Activated naive CD4-positive, alpha-beta T cell treated with anti-CD3 and anti-CD28 coated beads for 36 hours (primary cell): ENCODE measurements around the gene CIAO2B. TPM values are rescaled to one million over a fixed set of nuclear protein-coding genes. Genes with fewer than 3 reads are reported as not detected.

Experiments
- CTCF ChIA-PET: fragments of 350-600 bp; sonication (Branson Sonifier 250); formaldehyde crosslinking; loops from one replicate; lab custom pipeline; 2021; ENCODE audit warnings: antibody characterized with exemption; lab: Charles Lee
- DNase-seq: peaks from one replicate; pipeline ENCODE4 v3.0.0-alpha.2; 2020
- H3K27ac Mint-ChIP-seq: one replicate; pipeline ENCODE4 v1.8.0; 2021; ENCODE audit warnings: mild to moderate bottlenecking, mixed read lengths
- H3K27me3 Mint-ChIP-seq: one replicate; pipeline ENCODE4 v1.8.0; 2021; ENCODE audit warnings: low read depth, mixed read lengths
- H3K36me3 Mint-ChIP-seq: one replicate; pipeline ENCODE4 v1.8.0; 2021; ENCODE audit warnings: low read depth, mixed read lengths
- H3K4me1 Mint-ChIP-seq: one replicate; pipeline ENCODE4 v1.8.0; 2021; ENCODE audit warnings: low read depth, mixed read lengths
- H3K4me3 Mint-ChIP-seq: one replicate; pipeline ENCODE4 v1.8.0; 2021; ENCODE audit warnings: mild to moderate bottlenecking, moderate library complexity, mixed read lengths
- H3K9me3 Mint-ChIP-seq: one replicate; pipeline ENCODE4 v1.8.0; 2021; ENCODE audit warnings: mixed read lengths
- intact Hi-C: fragments of 100-400 bp; cut with micrococcal nuclease; formaldehyde crosslinking; loops from one replicate; pipeline ENCODE4 v1.15.1; 2023
- total RNA-seq, 2 experiments: library from RNA; stranded (reverse); gene quantifications; one replicate each; pipeline ENCODE4 v1.2.3, GENCODE V29; 2021

Gene CIAO2B
- total RNA-seq, 2 experiments from 2014 or later: 169 to 173 TPM

DNA sequence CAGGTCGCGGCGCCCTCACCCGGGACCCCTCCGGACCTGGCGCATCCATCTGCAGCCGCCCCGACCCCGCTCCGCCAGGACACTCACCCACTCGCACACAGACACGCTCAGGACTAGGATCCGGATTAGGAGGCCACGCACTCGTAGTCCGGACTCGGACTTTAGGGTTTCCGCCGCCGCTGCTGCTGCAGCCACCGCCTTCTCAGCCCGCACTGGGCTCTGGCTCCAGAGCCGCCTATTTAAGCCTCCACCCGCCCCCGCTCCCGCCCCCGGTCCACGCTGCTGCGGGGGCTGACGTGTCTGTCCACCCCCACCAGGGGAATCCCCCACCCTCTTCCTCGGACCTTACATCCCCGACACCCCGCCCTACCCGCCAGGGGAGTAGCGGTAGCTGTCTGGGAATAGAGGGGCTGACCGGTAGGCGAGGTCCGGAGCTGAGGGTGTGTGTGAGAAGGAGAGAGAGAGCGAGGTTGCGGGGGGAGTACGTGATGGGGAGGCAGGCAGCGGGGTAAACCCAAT lies 8.8 kb downstream of the CIAO2B start, which contains the start of gene RRAD:
TSS of gene RRAD (minus strand) at position 214 of the 519 bp plus-strand sequence. CDS start 356 bp downstream, outside the sequence.
- CTCF ChIA-PET: interaction anchor here (1.0 to 4.0 kb wide), 4 partner anchors 29 to 52 kb away, joined by 3 to 44 read pairs (median 4); no protein-coding TSS in a partner anchor
- Mint-ChIP-seq H3K4me1 (peaks cover 10% of the 10 kb centered on the region), H3K9me3 (no peaks in the 10 kb centered on the region), H3K4me3 (peak within 1 kb of the TSS; percentile 66), H3K27ac (no peak within 1 kb of the TSS), H3K27me3 (peaks cover 24% of the 10 kb centered on the region), H3K36me3 (no peaks in the 10 kb centered on the region)
- no peak for DNase-seq
- intact Hi-C loops: loop anchor here (2.0 to 5.0 kb wide), 2 partner anchors 95 to 518 kb away; partner anchors contain the start of gene NAE1

GRCh38 chr16:66924527-66925321 lies 9.5 kb downstream of the CIAO2B start:
- H3K36me3 Mint-ChIP-seq: no peaks in the 10 kb centered on the region
- intact Hi-C loops: loop anchor here (2.0 to 5.0 kb wide), 2 partner anchors 94 to 517 kb away; partner anchors contain the start of gene NAE1
- DNase-seq: peak; percentile 42
- H3K27ac Mint-ChIP-seq: no peak overlapping the region
- H3K4me3 Mint-ChIP-seq: peak overlapping the region; percentile 66
- H3K4me1 Mint-ChIP-seq: peaks cover 10% of the 10 kb centered on the region
- CTCF ChIA-PET: interaction anchor here (0.6 to 1.6 kb wide), 3 partner anchors 8 to 29 kb away, joined by 3 to 7 read pairs (median 3); no protein-coding TSS in a partner anchor
- H3K27me3 Mint-ChIP-seq: peaks cover 24% of the 10 kb centered on the region
- H3K9me3 Mint-ChIP-seq: no peaks in the 10 kb centered on the region

GRCh38 chr16:66923866-66924265 lies 10.3 kb downstream of the CIAO2B start:
- Mint-ChIP-seq H3K27ac (no peak overlapping the region), H3K27me3 (peaks cover 24% of the 10 kb centered on the region), H3K4me1 (peaks cover 10% of the 10 kb centered on the region), H3K9me3 (no peaks in the 10 kb centered on the region), H3K36me3 (no peaks in the 10 kb centered on the region), H3K4me3 (no peak overlapping the region)
- DNase-seq: no peak
- CTCF ChIA-PET: interaction anchor here (1.6 kb wide), 1 partner anchor 9 kb away, joined by 7 read pairs; no protein-coding TSS in a partner anchor
- intact Hi-C loops: loop anchor here (2.0 kb wide), 1 partner anchor 93 kb away; the partner anchor contains the start of gene NAE1

- peaks cover 24% of the 10 kb centered on the region for H3K27me3 Mint-ChIP-seq
- H3K27ac Mint-ChIP-seq: no peak overlapping the region
- H3K9me3 Mint-ChIP-seq: no peaks in the 10 kb centered on the region
- CTCF ChIA-PET: interaction anchor here (1.6 kb wide), 1 partner anchor 10 kb away, joined by 7 read pairs; no protein-coding TSS in a partner anchor
- intact Hi-C loops: no loop called here
- no peak overlapping the region for H3K4me3 Mint-ChIP-seq
- no peak for DNase-seq
- peaks cover 8% of the 10 kb centered on the region for H3K4me1 Mint-ChIP-seq
- no peaks in the 10 kb centered on the region for H3K36me3 Mint-ChIP-seq
These were observed 10.9 kb downstream of the CIAO2B start for GRCh38 chr16:66923247-66923731.

DNA sequence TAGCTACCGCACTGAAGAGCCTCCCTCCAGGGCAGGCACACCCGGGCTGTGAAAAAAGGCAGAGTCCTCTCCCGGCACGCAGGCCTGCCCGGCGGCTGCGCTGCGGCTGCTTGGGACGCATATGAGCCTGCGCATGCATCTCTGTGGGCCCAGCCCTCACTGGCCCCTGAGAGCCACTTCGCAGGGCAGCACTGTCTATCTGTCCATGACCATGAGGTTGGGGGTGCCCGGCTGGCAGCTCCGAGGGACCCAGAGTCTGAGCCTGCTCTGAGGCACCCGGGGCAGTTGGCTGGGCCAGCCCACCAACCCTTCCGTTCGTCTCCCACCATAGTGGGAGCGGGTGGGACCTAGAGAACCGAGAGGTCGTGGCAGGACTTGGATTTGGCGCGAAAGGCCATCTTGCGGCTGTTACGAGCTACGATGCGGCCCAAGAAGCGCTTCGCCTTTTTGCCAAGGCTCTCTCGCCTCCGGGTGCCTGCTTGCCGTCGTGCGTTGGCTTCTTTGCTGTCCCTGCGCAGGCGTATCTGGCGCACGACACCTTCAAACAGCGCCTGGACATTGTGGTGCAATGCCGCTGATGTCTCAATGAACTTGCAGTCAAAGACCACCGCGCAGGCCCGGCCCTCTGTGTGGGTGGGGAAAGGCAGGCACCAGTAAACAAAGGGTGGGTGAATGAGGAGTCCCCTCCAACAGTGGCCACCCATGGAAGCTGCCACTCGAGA lies 12.3 kb downstream of the CIAO2B start:
- H3K4me1 Mint-ChIP-seq: peaks cover 7% of the 10 kb centered on the region
- no peak overlapping the region for H3K27ac Mint-ChIP-seq
- CTCF ChIA-PET: interaction anchor here (0.6 to 1.7 kb wide), 5 partner anchors 10 to 92 kb away, joined by 3 to 7 read pairs (median 3); no protein-coding TSS in a partner anchor
- no peaks in the 10 kb centered on the region for H3K36me3 Mint-ChIP-seq
- DNase-seq: no peak
- no peaks in the 10 kb centered on the region for H3K9me3 Mint-ChIP-seq
- no peak overlapping the region for H3K4me3 Mint-ChIP-seq
- H3K27me3 Mint-ChIP-seq: peaks cover 24% of the 10 kb centered on the region
- intact Hi-C loops: no loop called here

GRCh38 chr16:66920924-66921680 lies 13.1 kb downstream of the CIAO2B start:
- Mint-ChIP-seq H3K27ac (no peak overlapping the region), H3K9me3 (no peaks in the 10 kb centered on the region), H3K4me3 (no peak overlapping the region), H3K36me3 (no peaks in the 10 kb centered on the region), H3K4me1 (peaks cover 7% of the 10 kb centered on the region), H3K27me3 (peaks cover 24% of the 10 kb centered on the region)
- CTCF ChIA-PET: interaction anchor here (0.6 to 1.7 kb wide), 4 partner anchors 9 to 91 kb away, joined by 3 to 6 read pairs (median 3); no protein-coding TSS in a partner anchor
- DNase-seq: no peak
- intact Hi-C loops: no loop called here

DNA sequence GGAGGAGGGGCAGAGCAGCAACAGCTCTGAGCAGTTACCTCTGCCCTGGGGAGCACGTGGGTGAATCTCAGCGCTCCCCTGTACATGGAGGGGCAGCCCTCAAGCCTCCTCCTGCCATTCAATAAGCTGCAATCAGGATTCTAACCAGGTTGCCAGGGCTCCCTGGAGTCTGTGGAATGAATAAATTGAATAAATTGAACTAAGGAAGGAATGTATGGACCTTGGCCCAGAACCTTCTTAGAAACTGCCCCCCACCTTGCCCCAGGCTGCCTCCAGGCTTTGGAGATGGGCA lies 14.0 kb downstream of the CIAO2B start:
- no peak for DNase-seq
- H3K9me3 Mint-ChIP-seq: no peaks in the 10 kb centered on the region
- no peak overlapping the region for H3K27ac Mint-ChIP-seq
- H3K27me3 Mint-ChIP-seq: peaks cover 16% of the 10 kb centered on the region
- no peak overlapping the region for H3K4me3 Mint-ChIP-seq
- CTCF ChIA-PET: no interaction called here
- H3K4me1 Mint-ChIP-seq: peaks cover under 1% of the 10 kb centered on the region
- intact Hi-C loops: no loop called here
- H3K36me3 Mint-ChIP-seq: no peaks in the 10 kb centered on the region

DNA sequence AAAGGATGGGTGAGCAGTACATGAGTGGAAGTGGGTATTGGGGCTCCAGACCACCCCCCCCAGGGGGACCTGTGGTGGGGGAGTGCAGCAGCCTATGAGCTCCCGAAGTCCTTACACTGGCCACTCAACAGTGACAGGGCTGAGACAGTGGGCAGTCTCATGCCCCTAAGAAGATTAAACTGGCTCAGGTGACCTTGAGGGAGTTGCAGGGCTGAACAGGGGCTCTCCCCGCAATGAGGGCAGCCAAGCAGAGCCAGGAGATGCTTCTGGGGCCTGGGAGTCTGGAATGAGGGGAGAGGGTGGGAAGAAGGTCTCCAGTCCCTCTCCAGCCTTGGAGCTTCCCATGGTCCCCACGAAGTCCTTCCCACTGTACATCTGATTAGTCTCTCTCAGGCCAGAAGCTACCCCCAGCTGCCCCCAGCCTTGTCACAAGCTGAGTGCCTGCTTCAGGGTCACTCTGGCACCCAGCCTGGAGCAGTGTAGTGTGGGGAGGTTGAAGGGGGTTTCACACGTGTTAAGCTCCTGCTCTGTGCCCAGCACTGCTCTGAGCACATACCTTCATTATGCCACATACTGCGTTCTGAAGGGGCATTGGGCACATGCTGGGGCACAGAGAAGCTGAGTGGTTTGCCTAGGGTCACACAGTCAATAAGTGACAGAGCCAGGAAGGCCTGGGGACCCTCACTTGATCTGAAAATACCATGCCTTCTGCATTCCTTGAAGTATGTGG lies 14.5 kb downstream of the CIAO2B start:
- DNase-seq: no peak
- no peaks in the 10 kb centered on the region for H3K4me1 Mint-ChIP-seq
- H3K4me3 Mint-ChIP-seq: no peak overlapping the region
- no peaks in the 10 kb centered on the region for H3K9me3 Mint-ChIP-seq
- no peaks in the 10 kb centered on the region for H3K36me3 Mint-ChIP-seq
- H3K27me3 Mint-ChIP-seq: peaks cover 15% of the 10 kb centered on the region
- CTCF ChIA-PET: no interaction called here
- intact Hi-C loops: no loop called here
- no peak overlapping the region for H3K27ac Mint-ChIP-seq

DNA sequence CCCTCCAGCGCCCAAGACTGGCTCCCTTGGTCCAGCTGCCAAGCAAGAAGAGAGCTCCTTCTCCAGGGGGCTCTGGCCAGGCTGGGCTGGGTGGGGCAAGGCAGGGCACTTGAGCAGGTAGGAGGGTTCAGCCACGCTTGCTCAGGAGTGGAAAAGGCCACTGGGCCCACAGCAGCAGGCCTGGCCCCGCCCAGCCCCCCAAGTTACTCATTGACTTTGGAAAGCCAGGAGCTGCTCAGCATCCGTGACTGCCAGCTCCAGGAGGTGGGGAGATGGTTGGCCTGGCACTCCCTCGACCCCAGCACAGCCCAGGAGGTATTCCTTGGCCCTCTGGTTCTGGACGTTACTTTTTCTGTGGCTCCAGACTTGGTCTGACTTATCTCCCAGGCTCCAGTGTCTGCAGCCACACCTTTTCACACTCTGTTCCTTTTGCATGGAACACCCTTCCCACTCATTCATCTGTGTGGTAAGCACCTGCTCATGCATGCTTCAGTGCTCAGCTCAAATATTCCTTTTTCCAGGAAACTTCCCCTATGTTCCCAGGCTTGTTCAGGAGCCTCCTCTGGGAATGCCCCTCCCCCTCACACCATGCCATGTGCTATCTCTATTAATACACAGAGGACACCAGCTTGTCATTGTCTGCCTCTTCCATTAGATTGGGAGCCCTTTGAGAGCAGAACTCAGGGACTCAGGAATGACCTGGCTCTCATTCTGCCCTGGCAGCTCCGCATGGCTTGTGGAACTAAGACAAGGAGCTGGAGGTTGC lies 15.2 kb downstream of the CIAO2B start, which contains the start of gene CDH16:
TSS of gene CDH16 (minus strand) at position 83 of the 766 bp plus-strand sequence. CDS start 820 bp downstream, outside the sequence.
- Mint-ChIP-seq H3K36me3 (no peaks in the 10 kb centered on the region), H3K9me3 (no peaks in the 10 kb centered on the region), H3K27me3 (peaks cover 10% of the 10 kb centered on the region), H3K4me3 (no peak within 1 kb of the TSS), H3K27ac (no peak within 1 kb of the TSS), H3K4me1 (no peaks in the 10 kb centered on the region)
- DNase-seq: no peak
- CTCF ChIA-PET: interaction anchor here (1.8 kb wide), 1 partner anchor 24 kb away, joined by 6 read pairs; no protein-coding TSS in a partner anchor
- intact Hi-C loops: no loop called here

DNA sequence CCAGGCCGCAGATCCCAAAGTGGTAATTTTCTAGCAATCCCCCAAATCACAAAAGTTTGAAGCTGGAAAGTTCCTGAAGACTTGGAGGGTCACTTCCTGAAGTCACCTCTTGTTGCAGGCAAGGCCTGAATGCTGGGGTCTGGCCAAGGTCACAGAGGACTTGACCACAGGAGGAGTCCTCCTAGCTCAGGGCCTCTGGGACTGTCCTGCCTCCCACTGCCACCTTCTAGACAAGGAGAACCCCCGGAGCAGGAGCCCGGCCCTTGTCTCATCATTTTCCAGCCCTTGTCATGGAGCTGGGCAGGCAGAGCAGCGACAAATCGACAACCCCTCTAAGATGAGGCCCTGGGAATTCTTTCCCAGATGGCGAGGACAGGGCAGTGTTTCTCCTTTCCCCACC lies 15.8 kb downstream of the CIAO2B start:
- H3K36me3 Mint-ChIP-seq: no peaks in the 10 kb centered on the region
- H3K9me3 Mint-ChIP-seq: no peaks in the 10 kb centered on the region
- no peak overlapping the region for H3K4me3 Mint-ChIP-seq
- H3K27me3 Mint-ChIP-seq: peaks cover 3% of the 10 kb centered on the region
- intact Hi-C loops: no loop called here
- H3K27ac Mint-ChIP-seq: no peak overlapping the region
- H3K4me1 Mint-ChIP-seq: no peaks in the 10 kb centered on the region
- CTCF ChIA-PET: interaction anchor here (1.0 to 1.8 kb wide), 2 partner anchors 23 to 262 kb away, joined by 3 to 6 read pairs; no protein-coding TSS in a partner anchor
- DNase-seq: no peak
